Measurements from ENCODE around the gene SLC36A1.
"Not testable (repeated sequence)": the region's sequence is repeated elsewhere in the genome, so short reads cannot be mapped to it uniquely, and the experiment has no call there.

SLC36A1 gene

GRCh38 chr5:151483647-151484046 is 36.2 kb downstream of the SLC36A1 start:
- no peak for DNase-seq (ENCODE audit: low read depth)

GRCh38 chr5:151487544-151487943 is 40.1 kb downstream of the SLC36A1 start:
- no peak for DNase-seq (ENCODE audit: low read depth)

DNA sequence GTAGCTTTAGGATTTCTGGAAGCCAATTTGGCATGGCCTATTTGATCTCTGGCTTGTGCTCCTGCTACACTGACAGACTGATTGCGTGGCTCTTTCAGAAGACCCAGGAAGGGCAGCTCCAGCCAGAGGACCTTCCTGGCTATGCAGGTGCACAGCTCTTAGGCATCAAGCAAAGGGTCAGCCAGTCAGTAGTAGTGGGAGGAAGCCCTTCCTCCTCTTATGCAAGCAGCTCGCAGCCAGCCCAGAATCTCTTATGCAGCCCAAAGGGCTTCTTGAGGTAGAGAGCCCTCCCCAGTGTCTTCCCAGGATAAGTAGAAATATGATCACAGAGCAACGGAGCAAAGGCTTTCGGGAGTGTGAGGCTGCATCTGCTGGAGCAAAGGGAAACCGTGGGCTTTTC is 43.2 kb downstream of the SLC36A1 start:
- DNase-seq (ENCODE audit: low read depth), result no peak

DNA sequence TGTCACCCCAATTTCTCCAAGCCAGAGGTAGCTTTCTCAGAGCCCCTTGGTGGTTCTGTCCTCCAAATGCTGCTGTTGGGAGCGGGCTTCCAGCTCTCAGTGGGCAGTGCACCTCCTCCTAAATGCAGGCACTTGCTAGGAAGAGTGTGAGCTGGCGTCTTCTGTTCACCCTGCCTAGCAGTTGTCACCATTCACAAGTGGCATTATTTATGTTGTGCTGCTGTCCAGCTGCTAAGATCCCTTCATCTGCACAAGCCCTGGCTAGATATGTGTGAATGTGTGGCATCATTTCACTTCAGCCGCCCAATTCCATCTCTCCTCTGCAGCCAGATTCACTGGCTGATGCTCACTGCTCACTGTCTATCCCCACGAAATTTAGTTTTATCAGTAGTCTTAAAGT is 43.7 kb downstream of the SLC36A1 start:
- no peak for DNase-seq (ENCODE audit: low read depth)

- no peak for DNase-seq (ENCODE audit: low read depth)
Observed at GRCh38 chr5:151492729-151493128, 45.3 kb downstream of the SLC36A1 start.

DNA sequence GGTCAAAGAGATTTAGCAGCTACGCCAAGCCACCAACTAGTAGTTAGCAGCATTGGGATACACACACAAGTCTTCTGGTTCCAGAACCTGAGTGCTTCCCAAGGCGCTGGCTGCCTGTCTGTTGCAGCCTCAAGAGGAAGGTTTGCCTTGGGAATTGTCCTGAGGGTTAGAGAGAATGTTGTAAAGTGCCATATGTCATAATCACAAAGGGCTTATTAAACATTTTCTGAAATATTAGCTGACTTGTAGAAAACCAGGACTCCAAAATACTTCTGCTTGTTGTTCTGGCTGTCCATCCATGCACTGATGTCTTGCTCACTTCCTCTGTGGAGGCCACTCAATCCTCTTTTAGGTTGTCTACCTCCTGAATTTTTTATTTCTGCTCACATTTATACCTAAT is 46.3 kb downstream of the SLC36A1 start:
- DNase-seq (ENCODE audit: low read depth), result no peak

DNA sequence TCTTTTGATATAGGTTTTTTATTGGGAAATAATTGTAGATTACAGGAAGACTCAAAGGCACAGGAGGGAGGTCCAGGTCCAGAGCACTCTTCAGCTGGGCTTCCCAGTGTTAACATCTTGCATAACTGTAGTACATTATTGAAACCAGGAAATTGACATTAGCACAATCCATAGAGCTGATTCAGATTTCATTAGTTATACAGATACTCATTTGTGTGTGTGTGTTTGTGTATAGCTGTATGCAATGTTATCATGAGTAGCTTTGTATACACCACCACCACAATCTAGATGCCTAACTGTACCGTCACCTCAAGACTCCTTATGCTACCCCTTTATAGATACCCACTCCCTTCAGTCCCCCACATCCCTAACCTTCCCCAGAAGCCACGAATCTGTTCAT is 47.9 kb downstream of the SLC36A1 start:
- DNase-seq (ENCODE audit: low read depth), result no peak

GRCh38 chr5:151496041-151496484 is 48.7 kb downstream of the SLC36A1 start:
- DNase-seq (ENCODE audit: low read depth), result no peak

DNA sequence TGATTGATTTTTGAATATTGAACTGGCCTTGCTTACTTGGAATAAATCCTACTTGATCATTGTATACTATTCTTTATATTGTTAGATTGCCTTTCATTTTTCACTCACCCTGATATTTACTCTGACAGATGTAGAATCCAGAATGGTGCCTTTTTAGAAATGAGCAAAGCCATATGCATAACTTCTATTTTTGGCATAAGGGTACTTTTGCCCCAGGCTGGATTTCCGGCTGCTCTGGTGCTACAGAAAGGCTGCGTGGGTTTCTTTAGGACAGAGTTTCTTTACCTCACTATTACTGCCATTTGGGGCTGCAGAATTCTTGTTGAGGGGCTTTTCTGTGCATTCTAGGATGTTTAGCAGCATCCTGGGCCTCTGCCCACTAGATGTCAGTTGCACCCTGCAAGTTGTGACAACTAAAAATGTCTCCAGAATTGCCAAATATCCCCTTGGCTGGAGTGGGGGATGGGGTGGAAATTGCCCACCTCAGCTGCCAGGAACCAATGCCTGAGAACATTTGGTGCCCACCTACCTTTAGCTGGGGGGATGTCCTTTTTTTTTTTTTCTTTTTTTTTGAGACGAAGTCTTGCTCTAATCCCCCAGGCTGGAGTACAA is 50.1 kb downstream of the SLC36A1 start:
- DNase-seq (ENCODE audit: low read depth), result no peak

DNA sequence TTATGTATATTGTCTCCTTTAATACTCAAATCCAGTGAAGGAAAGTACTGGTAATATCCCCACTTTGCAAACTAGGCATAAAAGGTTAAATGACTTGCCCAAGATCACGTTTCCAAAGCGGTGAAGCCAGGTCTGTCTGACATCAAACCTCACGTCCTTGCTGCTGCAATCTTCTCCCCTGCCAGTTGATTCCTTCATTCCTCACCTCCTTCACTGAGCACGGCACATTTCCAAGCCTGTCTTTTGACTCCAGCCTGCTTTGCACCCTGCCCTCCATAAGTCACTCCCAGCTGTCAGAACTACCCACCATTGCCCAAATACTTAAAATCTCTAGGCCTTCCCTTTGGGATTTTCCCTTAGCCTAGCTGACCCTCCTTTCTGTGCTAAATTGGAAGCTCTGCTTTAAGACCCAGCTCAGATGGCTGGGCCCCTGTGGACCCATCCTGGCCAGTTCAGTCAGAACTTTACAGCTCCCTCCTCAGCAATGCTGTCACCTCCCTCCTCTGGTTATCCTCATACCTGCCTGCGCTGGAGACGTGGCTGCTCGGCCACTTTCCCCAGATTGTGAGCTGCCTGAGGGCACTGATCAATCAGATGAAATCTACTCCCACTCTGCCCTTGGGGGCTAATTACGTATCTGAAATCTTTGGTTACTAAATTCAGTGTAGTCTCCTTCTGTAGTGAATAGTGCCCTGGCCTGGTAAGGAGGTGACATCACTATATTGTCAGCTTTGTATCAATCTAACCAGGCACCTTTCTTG is 51.2 kb downstream of the SLC36A1 start:
- DNase-seq (ENCODE audit: low read depth), result no peak

DNA sequence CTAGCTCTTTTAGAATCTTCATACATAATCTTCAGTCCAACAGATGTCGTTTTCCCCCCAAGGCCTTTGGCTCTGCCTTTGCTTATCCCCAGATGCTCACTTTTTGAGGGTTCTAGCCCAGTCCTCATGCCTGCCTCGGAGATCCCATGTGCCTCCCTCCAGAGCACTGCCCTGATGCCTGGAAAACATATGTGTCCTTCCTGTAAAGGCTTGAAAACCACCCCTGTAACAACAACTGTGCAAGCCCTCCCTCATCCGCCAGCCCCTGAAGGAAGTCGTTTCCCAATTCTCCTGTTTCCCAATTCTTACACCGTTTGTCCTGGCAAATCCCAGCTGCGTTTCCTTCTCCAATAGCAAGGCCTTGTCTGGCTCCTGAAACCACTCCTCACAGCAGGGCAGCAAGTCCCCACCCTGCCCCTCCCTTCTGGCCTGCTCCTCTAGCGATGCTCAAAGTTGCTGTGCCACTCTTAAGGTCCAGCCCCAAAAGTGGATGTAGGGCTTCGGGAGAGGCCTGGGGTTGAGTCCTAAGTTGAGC is 52.2 kb downstream of the SLC36A1 start:
- no peak for DNase-seq (ENCODE audit: low read depth)

DNA sequence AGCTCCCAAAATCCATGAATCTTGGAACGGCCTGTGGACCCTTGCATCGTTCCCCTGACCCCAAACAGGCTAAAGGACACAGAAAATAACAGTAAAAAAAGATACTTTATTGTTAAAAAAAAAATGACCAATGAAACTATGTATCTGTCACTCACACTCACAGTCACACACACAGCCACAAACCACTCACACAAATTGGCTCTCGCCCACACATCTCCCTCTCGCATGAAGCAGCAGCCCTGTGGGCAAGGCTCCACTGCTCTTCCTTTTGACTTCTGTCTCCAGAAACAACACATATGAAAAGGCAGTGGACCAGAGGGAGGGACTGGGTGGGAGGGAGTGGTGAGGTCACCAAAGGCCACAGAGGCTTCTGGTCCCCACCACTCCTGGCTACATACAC is 56.6 kb downstream of the SLC36A1 start:
- no peak for DNase-seq (ENCODE audit: low read depth)

DNA sequence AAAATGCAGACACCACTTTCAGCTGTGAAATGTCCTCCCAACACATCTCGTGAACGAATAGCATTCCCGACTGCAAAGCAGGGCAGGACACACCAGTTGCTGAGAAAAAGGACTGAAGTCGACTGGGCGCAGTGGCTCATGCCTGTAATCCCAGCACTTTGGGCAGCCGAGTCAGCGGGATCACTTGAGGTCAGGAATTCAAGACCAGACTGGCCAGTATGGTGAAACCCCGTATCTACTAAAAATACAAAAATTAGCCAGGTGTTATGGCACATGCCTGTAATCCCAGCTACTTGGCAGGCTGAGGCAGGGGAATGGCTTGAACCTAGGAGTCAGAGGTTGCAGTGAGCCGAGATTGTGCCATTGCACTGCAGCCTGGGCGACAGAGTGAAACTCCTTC is 60.9 kb downstream of the SLC36A1 start:
- DNase-seq (ENCODE audit: low read depth), result not testable (repeated sequence)

DNA sequence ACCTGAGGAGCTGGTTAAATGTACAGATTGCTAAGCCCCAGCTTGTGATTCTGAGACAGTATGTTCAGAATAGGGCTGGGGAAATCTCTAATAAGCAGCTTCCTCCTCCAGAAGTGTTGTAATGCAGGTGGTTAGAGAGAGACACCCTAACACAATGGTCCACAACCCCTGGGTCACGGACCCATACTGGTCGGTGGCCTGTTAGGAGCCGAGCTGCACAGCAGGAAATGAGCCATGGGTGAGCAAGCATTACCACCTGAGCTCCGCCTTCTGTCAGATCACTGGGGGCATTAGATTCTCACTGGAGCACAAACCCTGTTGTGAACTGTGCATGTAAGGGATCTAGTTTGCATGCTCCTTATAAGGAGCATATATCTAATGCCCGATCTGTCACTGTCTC is 61.8 kb downstream of the SLC36A1 start:
- no peak for DNase-seq (ENCODE audit: low read depth)

DNA sequence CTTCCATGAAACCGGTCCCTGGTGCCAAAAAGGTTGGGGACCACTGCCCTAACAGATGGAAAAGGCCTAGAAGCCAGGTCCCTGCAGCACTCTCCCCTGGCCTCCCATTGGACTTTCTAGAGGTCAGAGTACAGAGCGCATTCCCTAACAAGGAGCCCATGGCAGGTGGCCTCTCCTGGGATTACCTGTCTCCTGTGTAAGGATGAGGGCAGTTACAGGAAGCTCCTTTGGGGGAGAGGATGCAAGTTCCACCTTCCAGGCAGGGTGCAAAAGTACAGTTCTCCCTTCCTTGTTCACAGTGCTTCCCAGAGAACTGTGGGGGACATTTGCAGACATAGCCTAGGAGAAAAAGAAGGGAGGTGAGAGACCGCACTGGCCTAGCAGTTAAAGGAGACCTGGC is 62.4 kb downstream of the SLC36A1 start:
- DNase-seq (ENCODE audit: low read depth), result no peak

DNA sequence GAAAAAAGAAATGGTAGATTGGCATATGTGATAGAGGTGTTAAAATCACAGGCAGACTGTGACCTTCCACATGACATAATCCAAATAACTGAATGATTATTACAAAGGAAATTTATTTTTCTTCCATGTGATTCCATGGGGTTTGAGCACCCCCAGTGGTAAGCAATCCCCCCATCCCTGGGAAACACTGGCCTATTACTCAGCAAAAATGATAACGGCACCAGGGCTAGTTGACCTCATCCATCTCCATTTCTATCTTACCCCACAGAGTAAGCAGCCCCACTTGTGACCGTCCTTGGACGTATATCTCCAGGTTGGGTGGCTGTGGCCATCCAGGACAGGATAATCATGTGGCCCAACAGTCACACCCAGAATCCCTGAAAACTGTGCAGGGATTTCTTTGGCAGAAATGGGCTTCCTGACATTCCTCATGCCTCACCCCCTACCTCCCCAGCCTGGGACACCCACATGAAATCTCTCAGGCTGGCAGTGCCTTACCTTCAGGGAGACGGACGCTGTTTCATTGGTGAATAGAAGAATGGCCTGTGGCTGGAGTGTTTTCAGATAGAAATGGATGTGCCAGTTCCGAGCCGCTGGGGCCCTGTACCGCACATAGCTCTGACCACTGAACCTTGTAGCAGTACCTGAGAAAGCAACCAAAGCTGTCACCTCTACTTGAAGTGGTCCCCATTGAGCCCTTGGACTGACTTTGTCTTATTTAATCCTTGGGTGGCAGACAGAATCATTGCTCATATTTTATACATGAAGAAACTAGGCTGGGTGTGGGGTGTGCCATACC is 69.9 kb downstream of the SLC36A1 start:
- DNase-seq (ENCODE audit: low read depth), result no peak

DNA sequence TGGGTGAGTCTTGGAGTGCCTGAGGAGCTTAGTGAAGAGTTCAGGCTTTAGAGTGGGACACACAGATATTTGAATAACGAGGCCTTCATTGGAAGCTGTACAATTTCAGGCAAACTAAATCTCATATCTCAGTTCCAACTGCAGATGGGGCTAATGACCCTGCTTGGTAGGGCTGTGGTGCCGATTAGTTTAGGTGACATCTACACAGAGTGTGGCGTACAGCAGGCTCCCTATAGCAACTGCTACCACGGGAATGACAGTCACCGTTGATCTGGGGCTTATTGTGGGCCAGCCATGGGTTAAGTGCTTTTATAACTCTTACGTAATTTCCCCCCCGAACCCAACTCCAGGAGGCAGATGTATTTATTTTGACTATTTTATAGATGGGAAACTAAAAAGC is 72.9 kb downstream of the SLC36A1 start:
- DNase-seq (ENCODE audit: low read depth), result no peak

GRCh38 chr5:151522226-151522625 is 74.8 kb downstream of the SLC36A1 start:
- DNase-seq (ENCODE audit: low read depth), result no peak

DNA sequence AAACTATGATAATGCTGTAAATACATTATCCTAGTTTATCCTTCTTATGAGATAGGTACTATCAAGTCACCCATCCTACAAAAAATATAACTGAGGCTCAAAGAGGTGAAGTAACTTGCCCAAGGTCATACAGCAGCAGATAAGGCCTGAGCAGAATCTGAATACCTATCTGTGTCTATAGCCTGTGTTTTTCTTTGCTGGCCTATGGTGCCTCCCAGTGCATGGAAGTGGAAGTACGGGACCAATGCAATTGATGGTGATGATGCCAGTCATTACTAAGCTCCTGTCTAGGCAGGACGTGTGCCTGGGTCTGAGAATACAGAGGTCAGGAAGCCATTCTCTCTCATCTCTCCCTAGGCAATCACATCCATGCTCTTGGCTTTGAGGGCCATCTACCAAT is 75.9 kb downstream of the SLC36A1 start:
- no peak for DNase-seq (ENCODE audit: low read depth)

DNA sequence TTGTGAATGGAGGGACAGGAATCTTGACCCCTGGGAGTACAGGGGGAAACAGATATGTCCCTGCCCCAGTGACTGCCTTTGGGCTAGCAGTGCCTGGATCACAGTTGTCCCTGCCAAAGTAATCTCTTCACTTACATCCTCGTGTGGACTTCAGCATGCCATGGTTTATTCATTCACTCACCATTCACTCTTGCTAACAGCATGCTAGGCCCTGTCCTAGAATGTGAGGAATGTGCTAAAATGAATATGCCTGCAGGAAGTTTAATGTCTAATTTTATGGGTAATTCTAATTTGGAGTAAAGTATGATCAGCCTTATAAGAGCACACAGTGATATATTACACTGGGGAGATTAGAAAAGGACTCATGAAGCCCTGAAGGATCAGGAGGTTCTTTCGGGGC is 80.8 kb downstream of the SLC36A1 start:
- no peak for DNase-seq (ENCODE audit: low read depth)

DNA sequence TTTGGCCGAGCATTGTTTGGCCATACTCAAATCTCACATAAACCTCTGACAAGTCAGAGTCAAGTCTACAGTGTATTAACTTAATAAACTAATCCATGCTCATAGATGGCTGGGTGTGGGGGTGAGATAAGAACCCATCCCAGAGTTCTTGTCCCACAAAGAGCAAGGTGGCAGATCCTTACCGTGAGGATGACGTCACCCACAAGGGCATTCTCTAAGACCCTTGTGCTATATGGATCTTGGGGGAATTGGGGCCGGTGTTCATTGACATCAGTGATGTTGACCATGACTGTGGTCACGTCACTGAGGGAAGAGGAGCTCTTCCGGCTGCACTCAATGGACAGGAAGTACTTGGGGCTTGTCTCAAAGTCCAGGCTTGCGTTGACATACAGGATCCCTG is 81.6 kb downstream of the SLC36A1 start:
- DNase-seq (ENCODE audit: low read depth), result no peak

DNA sequence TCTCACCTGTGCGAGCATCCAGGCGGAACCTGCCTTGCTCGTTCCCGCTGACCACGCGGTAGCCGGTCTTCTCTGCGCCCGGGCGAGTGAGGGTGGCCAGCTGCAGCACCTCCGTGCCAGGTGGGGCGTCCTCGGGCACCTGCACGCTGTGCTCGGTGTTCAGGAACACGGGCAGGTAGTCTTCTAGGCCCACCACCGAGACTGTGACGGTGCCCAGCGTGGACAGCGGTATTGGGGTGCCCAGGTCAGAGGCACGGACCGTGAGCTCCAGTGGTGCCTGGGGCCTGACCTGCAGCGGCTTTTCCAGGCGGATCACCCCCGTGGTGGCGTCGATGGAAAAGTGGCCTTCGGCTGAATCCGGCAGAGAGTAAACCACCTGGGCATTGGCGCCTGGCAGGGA is 84.2 kb downstream of the SLC36A1 start:
- DNase-seq (ENCODE audit: low read depth), result no peak

GRCh38 chr5:151532416-151532815 is 85.0 kb downstream of the SLC36A1 start:
- DNase-seq (ENCODE audit: low read depth), result no peak

All from activated T-helper 1 cell treated with Interleukin-2 at 50 U/mL for 16 hours (primary cell).